BJ (cell line): ENCODE data around the gene GFRA1. TPM values are rescaled to one million over a fixed set of nuclear protein-coding genes. Genes with fewer than 3 reads are reported as not detected.

Experiments used
- CTCF ChIA-PET: fragments of 350-600 bp; formaldehyde crosslinking; extraction: SDS; loops from one replicate; lab custom pipeline; 2021; ENCODE audit warnings: antibody characterized with exemption, inconsistent platforms; lab: Yijun Ruan, JAX
- POLR2A ChIA-PET: fragments of 300-600 bp; sonication (Branson Sonifier 250); formaldehyde crosslinking; extraction: SDS; loops from one replicate; lab custom pipeline; 2021; ENCODE audit warnings: antibody characterized with exemption; lab: Charles Lee
- DNase-seq: peaks from one replicate; pipeline ENCODE4 v3.0.0-alpha.2; 2011; ENCODE audit warnings: low read depth
- H3K27me3 ChIP-seq: 2 replicates; pipeline ENCODE4 v1.6.0; 2011; ENCODE audit warnings: low read length; ENCODE audit not compliant: control insufficient read depth, insufficient read depth
- H3K36me3 ChIP-seq: 2 replicates; pipeline ENCODE4 v1.5.1; 2011; ENCODE audit warnings: low read length; ENCODE audit not compliant: control insufficient read depth, insufficient read depth
- H3K4me3 ChIP-seq: 2 replicates; pipeline ENCODE4 v1.5.1; 2011; ENCODE audit warnings: low read depth, mild to moderate bottlenecking, control low read depth, low read length
- CTCF ChIP-seq: IDR thresholded peaks from 2 replicates; pipeline ENCODE4 v1.5.1; 2011; ENCODE audit warnings: low read depth, mild to moderate bottlenecking, control low read depth, inconsistent platforms, low read length, moderate library complexity; ENCODE audit not compliant: insufficient read depth
- polyA plus RNA-seq: library from polyadenylated mRNA; depleted of rRNA; stranded (reverse); fragments of >200 nt; gene quantifications from 2 replicates; pipeline ENCODE4 v1.2.3, GENCODE V29; 2011

GFRA1 gene
- polyA plus RNA-seq, 1 experiment: 41.6 TPM

- H3K27me3 ChIP-seq: no peaks in the 10 kb centered on the region
- no peak for TF ChIP-seq CTCF
- ChIA-PET POLR2A (interaction anchor here (0.6 kb wide), 1 partner anchor 87 kb away, joined by 3 read pairs; no protein-coding TSS in a partner anchor), CTCF (no interaction called here)
- no peak for DNase-seq
- no peaks in the 10 kb centered on the region for H3K36me3 ChIP-seq
- no peak overlapping the region for H3K4me3 ChIP-seq
Measured at GRCh38 chr10:116157485-116157884, 115.5 kb downstream of the GFRA1 start.

DNA sequence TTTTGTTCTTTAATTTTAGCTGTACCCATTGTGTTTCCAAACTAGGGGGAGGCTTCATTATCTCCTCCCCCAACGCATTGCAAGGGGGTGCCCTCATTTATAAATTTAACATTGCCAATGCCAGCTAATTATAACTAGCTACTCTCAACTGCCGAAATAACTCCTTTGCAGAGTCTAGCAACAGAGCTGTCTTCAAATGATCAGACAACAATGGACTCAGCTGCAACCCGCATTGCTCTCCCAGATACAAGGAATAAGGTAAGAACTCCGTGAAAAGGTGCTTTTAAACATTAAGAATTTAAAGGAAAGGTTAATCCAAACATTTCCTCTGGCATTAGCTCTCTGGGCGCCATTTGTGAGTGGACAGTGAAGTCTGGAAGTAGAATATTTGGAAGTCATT, 116.2 kb downstream of the GFRA1 start:
- no peak for TF ChIP-seq CTCF
- ChIA-PET POLR2A (no interaction called here), CTCF (no interaction called here)
- DNase-seq: no peak
- no peaks in the 10 kb centered on the region for H3K36me3 ChIP-seq
- H3K27me3 ChIP-seq: no peaks in the 10 kb centered on the region
- H3K4me3 ChIP-seq: no peak overlapping the region

DNA sequence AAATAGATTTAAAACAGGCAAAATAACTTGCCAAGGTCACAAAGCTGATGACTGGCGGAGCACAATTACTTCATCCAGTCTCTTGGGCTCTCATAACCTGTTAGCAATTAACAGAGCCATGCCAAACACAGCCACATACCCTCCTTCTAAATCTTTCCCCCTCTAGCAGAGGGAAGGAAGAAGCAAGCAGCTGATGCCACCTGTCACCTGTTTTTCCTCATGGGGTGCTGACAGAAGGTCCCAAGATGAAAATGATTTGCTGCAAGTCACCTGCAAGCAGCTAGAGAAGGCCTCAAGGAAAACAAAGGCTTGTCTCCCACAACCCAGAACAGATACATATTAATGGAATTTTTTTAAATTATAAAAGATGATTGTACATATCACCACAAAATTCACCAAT, 117.8 kb downstream of the GFRA1 start:
- CTCF ChIA-PET: no interaction called here

GRCh38 chr10:116154651-116155050, 118.4 kb downstream of the GFRA1 start:
- Histone ChIP-seq H3K36me3 (no peaks in the 10 kb centered on the region), H3K4me3 (no peak overlapping the region), H3K27me3 (no peaks in the 10 kb centered on the region)
- ChIA-PET CTCF (no interaction called here), POLR2A (no interaction called here)
- TF ChIP-seq CTCF: no peak
- no peak for DNase-seq

More for the DNA sequence above, 117.8 kb downstream of the GFRA1 start:
- H3K36me3 ChIP-seq: no peaks in the 10 kb centered on the region
- no peak overlapping the region for H3K4me3 ChIP-seq
- no peaks in the 10 kb centered on the region for H3K27me3 ChIP-seq
- no peak for DNase-seq
- POLR2A ChIA-PET: interaction anchor here (0.7 kb wide), 1 partner anchor 1364 kb away, joined by 4 read pairs; no protein-coding TSS in a partner anchor
- TF ChIP-seq CTCF: no peak

DNA sequence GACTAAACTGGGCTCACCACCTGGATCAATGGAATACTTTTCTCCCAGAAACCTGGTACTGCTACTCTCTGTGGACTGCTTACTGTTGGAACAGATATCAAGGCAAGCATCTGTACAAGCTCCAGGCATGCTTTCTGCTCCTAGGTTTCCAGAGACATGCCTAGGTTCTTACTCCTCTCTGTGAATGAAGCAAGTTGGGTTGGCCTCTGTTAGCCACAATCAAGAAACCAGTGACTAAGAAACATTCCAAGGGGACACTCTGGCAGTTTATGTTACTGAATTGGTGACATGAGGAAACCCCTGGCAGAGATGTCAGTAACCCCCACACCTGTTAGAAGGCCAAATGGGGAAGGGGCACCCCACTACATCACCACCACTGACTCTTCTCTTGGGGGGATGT, 121.9 kb downstream of the GFRA1 start:
- no peaks in the 10 kb centered on the region for H3K36me3 ChIP-seq
- H3K4me3 ChIP-seq: no peak overlapping the region
- no peak for TF ChIP-seq CTCF
- ChIA-PET CTCF (no interaction called here), POLR2A (no interaction called here)
- no peaks in the 10 kb centered on the region for H3K27me3 ChIP-seq
- DNase-seq: no peak
